Measurements from ENCODE around the gene CADM1. TPM values are rescaled to one million over a fixed set of nuclear protein-coding genes. Genes with fewer than 3 reads are reported as not detected.

The CADM1 gene
- total RNA-seq, 1 experiment from 2014 or later: 1.1 TPM

GRCh38 chr11:115199481-115200069 is 304.6 kb downstream of the CADM1 start:
- BruUV-seq (replicated peaks): no TSS peak
- H3K79me2 ChIP-seq (ENCODE audit: low read length): no peaks in the 10 kb centered on the region

DNA sequence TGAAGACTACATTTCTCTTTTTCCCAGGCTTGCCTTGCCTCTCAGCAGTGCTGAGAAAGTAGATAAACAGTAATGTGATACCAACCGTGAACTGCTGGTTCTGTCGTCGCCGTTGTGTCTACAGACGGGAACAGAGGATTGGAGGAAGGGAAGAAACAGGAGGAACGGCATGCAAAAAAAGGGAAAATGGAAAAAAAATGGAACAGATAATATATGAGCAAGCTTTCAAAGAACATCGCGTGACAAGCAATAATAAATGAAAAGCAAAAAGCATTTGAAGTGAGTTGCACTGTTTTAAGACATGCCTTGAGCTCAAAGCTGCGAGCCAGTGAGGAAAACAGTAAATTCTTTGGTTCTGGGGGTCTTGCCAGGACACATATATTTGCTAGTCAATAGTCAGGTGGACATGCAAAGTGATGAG is 305.9 kb downstream of the CADM1 start:
- no peaks in the 10 kb centered on the region for H4K20me1 ChIP-seq (ENCODE audit: low read length)
- no peaks in the 10 kb centered on the region for H3K4me1 ChIP-seq (ENCODE audit: insufficient read depth, low read length)
- DNase-seq: no peak
- no peaks in the 10 kb centered on the region for H3K36me3 ChIP-seq (ENCODE audit: low read depth, low read length)
- H3F3A ChIP-seq (ENCODE audit: low read length, unreplicated experiment): no peaks in the 10 kb centered on the region
- no peak for ATAC-seq
- intact Hi-C loops (cut with micrococcal nuclease): no loop called here
- no peak overlapping the region for H3K4me3 ChIP-seq (ENCODE audit: low read length)
- H3K79me2 ChIP-seq (ENCODE audit: low read length): no peaks in the 10 kb centered on the region
- H3K9me3 ChIP-seq (ENCODE audit: low read length): peaks cover 20% of the 10 kb centered on the region
- POLR2A ChIA-PET (ENCODE audit: unreplicated experiment): no interaction called here
- CTCF ChIA-PET: no interaction called here
- no peaks in the 10 kb centered on the region for H3K9me2 ChIP-seq (replicated peaks; ENCODE audit: low read length)
- no peak overlapping the region for H3K27ac ChIP-seq (ENCODE audit: low read length)
- no TSS peak for BruUV-seq (replicated peaks)
- no peak overlapping the region for H3K4me2 ChIP-seq (ENCODE audit: low read length)
- no peaks in the 10 kb centered on the region for H3K27me3 ChIP-seq (ENCODE audit: low read length)
- H2AFZ ChIP-seq (ENCODE audit: low read length): no peak overlapping the region
- TF ChIP-seq CTCF (conservative IDR thresholded peaks at IDR 0.05; ENCODE audit: low read depth, low read length): no peak
- TF ChIP-seq EZH2phosphoT487 (IDR thresholded peaks at IDR 0.05; ENCODE audit: borderline replicate concordance, low read length): no peak
- TF ChIP-seq EZH2 (IDR thresholded peaks at IDR 0.05; ENCODE audit: low read length, unreplicated experiment): no peak
- no peak overlapping the region for H3K9ac ChIP-seq (ENCODE audit: low read length)

More at GRCh38 chr11:115199481-115200069, 304.6 kb downstream of the CADM1 start:
- Histone ChIP-seq H3K9me3 (ENCODE audit: low read length) (peaks cover 16% of the 10 kb centered on the region), H3K27ac (ENCODE audit: low read length) (no peak overlapping the region), H3K4me2 (ENCODE audit: low read length) (no peak overlapping the region), H4K20me1 (ENCODE audit: low read length) (no peaks in the 10 kb centered on the region), H3K27me3 (ENCODE audit: low read length) (no peaks in the 10 kb centered on the region), H3K9ac (ENCODE audit: low read length) (no peak overlapping the region), H3K4me1 (ENCODE audit: insufficient read depth, low read length) (no peaks in the 10 kb centered on the region), H3K4me3 (ENCODE audit: low read length) (no peak overlapping the region), H3F3A (ENCODE audit: low read length, unreplicated experiment) (no peaks in the 10 kb centered on the region), H3K9me2 (replicated peaks; ENCODE audit: low read length) (no peaks in the 10 kb centered on the region), H2AFZ (ENCODE audit: low read length) (no peak overlapping the region), H3K36me3 (ENCODE audit: low read depth, low read length) (no peaks in the 10 kb centered on the region)
- no peak for ATAC-seq
- ChIA-PET POLR2A (ENCODE audit: unreplicated experiment) (no interaction called here), CTCF (no interaction called here)
- no peak for DNase-seq
- TF ChIP-seq EZH2phosphoT487 (IDR thresholded peaks at IDR 0.05; ENCODE audit: borderline replicate concordance, low read length) (no peak), EZH2 (IDR thresholded peaks at IDR 0.05; ENCODE audit: low read length, unreplicated experiment) (no peak), CTCF (conservative IDR thresholded peaks at IDR 0.05; ENCODE audit: low read depth, low read length) (no peak)
- intact Hi-C loops (cut with micrococcal nuclease): no loop called here

DNA sequence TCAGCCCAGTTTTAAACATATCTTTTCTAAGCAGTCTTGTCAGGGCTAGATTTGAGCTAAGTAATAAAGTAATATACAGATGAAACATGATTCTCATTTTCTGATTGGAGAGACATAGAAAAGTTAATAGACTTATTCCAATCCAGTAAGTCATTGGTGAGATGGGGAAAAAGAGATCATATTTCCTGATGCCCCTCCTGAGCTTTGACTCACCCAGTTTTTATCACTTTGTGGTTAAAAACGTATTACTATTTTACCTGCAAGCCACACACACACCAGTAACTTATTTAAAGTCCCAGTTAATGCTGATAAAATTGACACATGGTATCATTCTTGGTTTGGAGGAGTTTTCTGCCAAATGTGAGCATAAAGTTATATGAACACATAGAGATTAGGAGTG is 306.8 kb downstream of the CADM1 start:
- H3K9ac ChIP-seq (ENCODE audit: low read length): no peak overlapping the region
- ATAC-seq (no peak), DNase-seq (no peak)
- POLR2A ChIA-PET (ENCODE audit: unreplicated experiment): no interaction called here
- no peaks in the 10 kb centered on the region for H3K9me2 ChIP-seq (replicated peaks; ENCODE audit: low read length)
- no peak overlapping the region for H3K4me2 ChIP-seq (ENCODE audit: low read length)
- no peaks in the 10 kb centered on the region for H3K4me1 ChIP-seq (ENCODE audit: insufficient read depth, low read length)
- no peak overlapping the region for H2AFZ ChIP-seq (ENCODE audit: low read length)
- no peak for TF ChIP-seq EZH2 (IDR thresholded peaks at IDR 0.05; ENCODE audit: low read length, unreplicated experiment)
- no peak for TF ChIP-seq EZH2phosphoT487 (IDR thresholded peaks at IDR 0.05; ENCODE audit: borderline replicate concordance, low read length)
- TF ChIP-seq CTCF (conservative IDR thresholded peaks at IDR 0.05; ENCODE audit: low read depth, low read length): no peak
- no TSS peak for BruUV-seq (replicated peaks)
- H3F3A ChIP-seq (ENCODE audit: low read length, unreplicated experiment): no peaks in the 10 kb centered on the region
- H3K4me3 ChIP-seq (ENCODE audit: low read length): no peak overlapping the region
- no peaks in the 10 kb centered on the region for H3K79me2 ChIP-seq (ENCODE audit: low read length)
- no peak overlapping the region for H3K27ac ChIP-seq (ENCODE audit: low read length)
- H3K9me3 ChIP-seq (ENCODE audit: low read length): peaks cover 17% of the 10 kb centered on the region
- intact Hi-C loops (cut with micrococcal nuclease): no loop called here
- no peaks in the 10 kb centered on the region for H4K20me1 ChIP-seq (ENCODE audit: low read length)
- H3K36me3 ChIP-seq (ENCODE audit: low read depth, low read length): no peaks in the 10 kb centered on the region
- no peaks in the 10 kb centered on the region for H3K27me3 ChIP-seq (ENCODE audit: low read length)
- CTCF ChIA-PET: no interaction called here
